K562 (cell line): Measurements from ENCODE around the gene SLC24A4. TPM values are rescaled to one million over a fixed set of nuclear protein-coding genes. Genes with fewer than 3 reads are reported as not detected.

Source experiments
- CEBPB ChIP-seq: fragments of 450-650 bp; IDR thresholded peaks from 2 replicates; pipeline ENCODE4 v1.6.1; 2016; ENCODE audit warnings: missing genetic modification characterization, missing compliant biosample characterization
- DNMT1 ChIP-seq: fragments of 450-650 bp; IDR thresholded peaks from 2 replicates; pipeline ENCODE4 v1.6.1; 2016; ENCODE audit warnings: antibody characterized with exemption, mild to moderate bottlenecking
- KDM4B ChIP-seq, 2 experiments: fragments of 450-650 bp in 1 of 2; sonication (generic) in 1 of 2; IDR thresholded peaks; 2 replicates each; pipeline ENCODE4 v1.6.1; 2016 to 2017; ENCODE audit warnings: borderline replicate concordance in 2 of 2, antibody characterized with exemption in 1 of 2, low read depth in 1 of 2, mild to moderate bottlenecking in 1 of 2
- MAFK ChIP-seq: IDR thresholded peaks from 2 replicates; pipeline ENCODE4 v1.6.1; 2011; ENCODE audit warnings: low read length, improper control_type of control experiment
- PCBP1 ChIP-seq: fragments of 200-400 bp; formaldehyde crosslinking; IDR thresholded peaks from 2 replicates; pipeline ENCODE4 v1.6.1; 2018; ENCODE audit warnings: mild to moderate bottlenecking, low read depth, low read length; ENCODE audit not compliant: poor library complexity, severe bottlenecking
- POLR2G ChIP-seq: fragments of 200-400 bp; formaldehyde crosslinking; IDR thresholded peaks from 2 replicates; pipeline ENCODE4 v1.6.1; 2017; ENCODE audit warnings: low read depth, mild to moderate bottlenecking, antibody characterized with exemption, low read length, moderate library complexity
- RBM25 ChIP-seq: fragments of 200-400 bp; formaldehyde crosslinking; IDR thresholded peaks from 2 replicates; pipeline ENCODE4 v1.6.1; 2018; ENCODE audit warnings: low read length, low read depth, moderate library complexity; ENCODE audit not compliant: severe bottlenecking
- SNIP1 ChIP-seq: fragments of 450-650 bp; IDR thresholded peaks from 2 replicates; pipeline ENCODE4 v1.7.1; 2017; ENCODE audit warnings: low read depth, mild to moderate bottlenecking
- XRCC4 ChIP-seq: IDR thresholded peaks from one replicate; pipeline ENCODE4 v1.6.1; 2011; ENCODE audit not compliant: insufficient read depth, insufficient read length; ENCODE audit errors: extremely low read depth
- ZFP36 ChIP-seq: fragments of 150-350 bp; IDR thresholded peaks from 2 replicates; pipeline ENCODE4 v1.6.1; 2018; ENCODE audit warnings: low read length, low read depth; ENCODE audit not compliant: partially characterized antibody
- ZNF217 ChIP-seq: sonication (generic); formaldehyde crosslinking; IDR thresholded peaks from 2 replicates; pipeline ENCODE4 v1.8.0; 2022; ENCODE audit warnings: mild to moderate bottlenecking, missing genetic modification reagents
- ZNF395 ChIP-seq: fragments of 200-800 bp; sonication (Bioruptor generic); IDR thresholded peaks from 2 replicates; pipeline ENCODE4 v1.6.1; 2017; ENCODE audit warnings: missing genetic modification characterization, missing compliant biosample characterization
- ZNF512 ChIP-seq: IDR thresholded peaks from 2 replicates; pipeline ENCODE4 v1.6.1; 2016; ENCODE audit warnings: missing genetic modification characterization, missing compliant biosample characterization
- ZNF551 ChIP-seq: fragments of 250-450 bp; sonication (Bioruptor Pico); IDR thresholded peaks from 2 replicates; pipeline ENCODE4 v1.5.0; 2021; ENCODE audit warnings: mild to moderate bottlenecking, moderate library complexity
- ZNF57 ChIP-seq: fragments of 450-650 bp; formaldehyde crosslinking; IDR thresholded peaks from 2 replicates; pipeline ENCODE4 v1.4.0; 2020; ENCODE audit warnings: mild to moderate bottlenecking, moderate library complexity
- ZNF583 ChIP-seq: fragments of 250-450 bp; sonication (Bioruptor Pico); IDR thresholded peaks from 2 replicates; pipeline ENCODE4 v1.4.0; 2020
- ZNF584 ChIP-seq: fragments of 200-800 bp; sonication (Bioruptor generic); IDR thresholded peaks from 2 replicates; pipeline ENCODE4 v1.6.1; 2016; ENCODE audit warnings: low read depth, mild to moderate bottlenecking, missing genetic modification characterization, missing compliant biosample characterization
- polyA plus RNA-seq, 8 experiments: library from polyadenylated mRNA; depleted of rRNA in 4 of 8; stranded (reverse) in 5 of 8; unstranded in 3 of 8; fragments of >200 nt; fragmentation: Nextera tagmentation in 2 of 8; fragmentation: Illumina TruSeq in 1 of 8; extraction: Ambion mirVana in 2 of 8; extraction: Trizol in 1 of 8; gene quantifications; 2 replicates each; pipeline versions ENCODE4 v1.2.1 to v1.2.3, GENCODE V29; 2011 to 2014; ENCODE audit warnings: inconsistent platforms in 1 of 8, missing spikeins in 1 of 8
- total RNA-seq, 7 experiments: library from RNA; depleted of rRNA in 6 of 7; stranded (reverse); fragments of >200 nt in 6 of 7; fragmentation: Illumina TruSeq in 2 of 7; extraction: Trizol in 2 of 7; gene quantifications; 2 replicates each; pipeline versions ENCODE4 v1.2.1 to v1.2.3, GENCODE V29; 2011 to 2021; ENCODE audit warnings: low replicate concordance in 1 of 7
- TF ChIP-seq, protein P1 (sequence below), 2 experiments: fragments of 150-350 bp in 1 of 2; IDR thresholded peaks; 2 replicates each; pipeline ENCODE4 v1.6.1; 2012 to 2016; ENCODE audit warnings: low read depth in 2 of 2, low read length in 2 of 2, mild to moderate bottlenecking in 1 of 2, moderate library complexity in 1 of 2
- TF ChIP-seq, protein P2 (sequence below), 2 experiments: fragments of 450-650 bp in 1 of 2; sonication (generic) in 1 of 2; formaldehyde crosslinking; conservative IDR thresholded peaks; 2 replicates each; pipeline versions ENCODE4 v1.4.0 to v1.8.1; 2020 to 2022; ENCODE audit warnings: mild to moderate bottlenecking in 1 of 2, missing genetic modification reagents in 1 of 2
- TF ChIP-seq, protein P3 (sequence below): fragments of 450-650 bp; conservative IDR thresholded peaks from 2 replicates; pipeline ENCODE4 v1.6.1; 2016; ENCODE audit warnings: missing genetic modification characterization, low read depth, mild to moderate bottlenecking, missing compliant biosample characterization, moderate library complexity

SLC24A4 gene
- total and polyA plus RNA-seq, 9 of the 15 experiments (the other 6 are each of a cell fraction or from before 2014, with no cell fraction given), result not detected

DNA sequence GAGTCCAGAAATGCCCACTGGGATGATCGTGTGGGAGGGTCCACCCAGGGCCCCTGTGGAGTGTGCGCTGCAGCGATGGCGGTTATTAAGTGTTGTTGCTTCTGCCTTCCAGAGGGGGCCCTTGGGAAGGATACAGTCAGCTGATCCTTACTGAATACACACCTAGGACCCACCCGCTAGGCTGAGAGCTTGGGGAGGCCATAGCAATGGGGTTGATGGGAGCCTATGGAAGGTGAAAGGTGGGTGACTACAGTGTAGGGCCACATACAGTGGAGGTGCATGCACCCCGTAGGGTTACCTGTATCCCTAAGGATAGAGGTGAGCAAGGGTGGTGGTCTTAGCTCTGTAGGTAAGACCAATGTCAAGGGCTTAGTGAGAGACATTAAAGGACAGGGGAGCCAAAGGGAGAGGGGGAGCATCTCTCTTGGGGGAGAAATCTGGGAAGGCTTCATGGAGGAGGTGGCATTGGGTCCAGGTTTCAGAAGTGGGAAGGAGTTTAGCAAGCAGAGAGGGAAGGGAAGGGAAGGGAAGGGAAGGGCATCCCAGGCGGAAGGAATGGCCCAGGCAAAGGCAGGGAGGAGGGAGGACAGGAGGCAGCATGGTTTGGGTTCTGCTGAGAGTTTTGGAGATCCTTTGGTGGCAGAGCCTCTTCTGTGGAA, 117.5 kb downstream of the SLC24A4 start (continued):
- TF ChIP-seq ZNF217 (no peak), ZNF512 (tag) (no peak), ZNF57 (CRISPR knock-in tag) (no peak), KDM4B (IDR thresholded peaks at IDR 0.05; ENCODE audit: borderline replicate concordance in 2 of 2, low read depth in 1 of 2) (no peak), ZNF395 (CRISPR knock-in tag) (no peak), POLR2G (no peak), SNIP1 (no peak), ZFP36 (peak; percentile 98), ZNF584 (CRISPR knock-in tag) (no peak), ZNF583 (no peak), PCBP1 (no peak), RBM25 (peak; percentile 38), MAFK (no peak), DNMT1 (no peak), ZNF551 (CRISPR knock-in tag) (no peak), XRCC4 (no peak), CEBPB (tag) (no peak)
- TF ChIP-seq, protein P1, sequence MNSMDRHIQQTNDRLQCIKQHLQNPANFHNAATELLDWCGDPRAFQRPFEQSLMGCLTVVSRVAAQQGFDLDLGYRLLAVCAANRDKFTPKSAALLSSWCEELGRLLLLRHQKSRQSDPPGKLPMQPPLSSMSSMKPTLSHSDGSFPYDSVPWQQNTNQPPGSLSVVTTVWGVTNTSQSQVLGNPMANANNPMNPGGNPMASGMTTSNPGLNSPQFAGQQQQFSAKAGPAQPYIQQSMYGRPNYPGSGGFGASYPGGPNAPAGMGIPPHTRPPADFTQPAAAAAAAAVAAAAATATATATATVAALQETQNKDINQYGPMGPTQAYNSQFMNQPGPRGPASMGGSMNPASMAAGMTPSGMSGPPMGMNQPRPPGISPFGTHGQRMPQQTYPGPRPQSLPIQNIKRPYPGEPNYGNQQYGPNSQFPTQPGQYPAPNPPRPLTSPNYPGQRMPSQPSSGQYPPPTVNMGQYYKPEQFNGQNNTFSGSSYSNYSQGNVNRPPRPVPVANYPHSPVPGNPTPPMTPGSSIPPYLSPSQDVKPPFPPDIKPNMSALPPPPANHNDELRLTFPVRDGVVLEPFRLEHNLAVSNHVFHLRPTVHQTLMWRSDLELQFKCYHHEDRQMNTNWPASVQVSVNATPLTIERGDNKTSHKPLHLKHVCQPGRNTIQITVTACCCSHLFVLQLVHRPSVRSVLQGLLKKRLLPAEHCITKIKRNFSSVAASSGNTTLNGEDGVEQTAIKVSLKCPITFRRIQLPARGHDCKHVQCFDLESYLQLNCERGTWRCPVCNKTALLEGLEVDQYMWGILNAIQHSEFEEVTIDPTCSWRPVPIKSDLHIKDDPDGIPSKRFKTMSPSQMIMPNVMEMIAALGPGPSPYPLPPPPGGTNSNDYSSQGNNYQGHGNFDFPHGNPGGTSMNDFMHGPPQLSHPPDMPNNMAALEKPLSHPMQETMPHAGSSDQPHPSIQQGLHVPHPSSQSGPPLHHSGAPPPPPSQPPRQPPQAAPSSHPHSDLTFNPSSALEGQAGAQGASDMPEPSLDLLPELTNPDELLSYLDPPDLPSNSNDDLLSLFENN (IDR thresholded peaks at IDR 0.05; ENCODE audit: low read depth in 2 of 2, low read length in 2 of 2), result no peak
- TF ChIP-seq, protein P2, sequence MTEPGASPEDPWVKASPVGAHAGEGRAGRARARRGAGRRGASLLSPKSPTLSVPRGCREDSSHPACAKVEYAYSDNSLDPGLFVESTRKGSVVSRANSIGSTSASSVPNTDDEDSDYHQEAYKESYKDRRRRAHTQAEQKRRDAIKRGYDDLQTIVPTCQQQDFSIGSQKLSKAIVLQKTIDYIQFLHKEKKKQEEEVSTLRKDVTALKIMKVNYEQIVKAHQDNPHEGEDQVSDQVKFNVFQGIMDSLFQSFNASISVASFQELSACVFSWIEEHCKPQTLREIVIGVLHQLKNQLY (CRISPR knock-in tag; conservative IDR thresholded peaks at IDR 0.05), result no peak
- TF ChIP-seq, protein P3, sequence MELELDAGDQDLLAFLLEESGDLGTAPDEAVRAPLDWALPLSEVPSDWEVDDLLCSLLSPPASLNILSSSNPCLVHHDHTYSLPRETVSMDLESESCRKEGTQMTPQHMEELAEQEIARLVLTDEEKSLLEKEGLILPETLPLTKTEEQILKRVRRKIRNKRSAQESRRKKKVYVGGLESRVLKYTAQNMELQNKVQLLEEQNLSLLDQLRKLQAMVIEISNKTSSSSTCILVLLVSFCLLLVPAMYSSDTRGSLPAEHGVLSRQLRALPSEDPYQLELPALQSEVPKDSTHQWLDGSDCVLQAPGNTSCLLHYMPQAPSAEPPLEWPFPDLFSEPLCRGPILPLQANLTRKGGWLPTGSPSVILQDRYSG (tag), result no peak
